ENCODE measurements around the gene LAP3.
"Not testable (repeated sequence)": the region's sequence is repeated elsewhere in the genome, so short reads cannot be mapped to it uniquely, and the experiment has no call there.

The LAP3 gene

GRCh38 chr4:17565846-17566245 is 11.2 kb upstream of the LAP3 start:
- no peak for DNase-seq

- no peak for DNase-seq
Observed at GRCh38 chr4:17567271-17567670, 9.7 kb upstream of the LAP3 start.

GRCh38 chr4:17574206-17574605 is 2.8 kb upstream of the LAP3 start:
- no peak for DNase-seq

GRCh38 chr4:17575177-17575576 is 1.8 kb upstream of the LAP3 start:
- DNase-seq, result not testable (repeated sequence)

- no peak for DNase-seq
Observed at GRCh38 chr4:17577665-17578481, 875 bp downstream of the LAP3 start.

- no peak for DNase-seq
Observed at GRCh38 chr4:17578482-17578891, 1.5 kb downstream of the LAP3 start.

GRCh38 chr4:17580969-17581368 is 4.0 kb downstream of the LAP3 start:
- DNase-seq, result no peak

- no peak for DNase-seq
Observed at GRCh38 chr4:17583276-17583675, 6.3 kb downstream of the LAP3 start.

- no peak for DNase-seq
Observed at GRCh38 chr4:17583941-17584340, 6.9 kb downstream of the LAP3 start.

GRCh38 chr4:17584521-17585213 is 7.7 kb downstream of the LAP3 start:
- no peak for DNase-seq

- no peak for DNase-seq
Observed at GRCh38 chr4:17587094-17587822, 10.3 kb downstream of the LAP3 start.

- no peak for DNase-seq
Observed at GRCh38 chr4:17589355-17589754, 12.4 kb downstream of the LAP3 start.

GRCh38 chr4:17595471-17596005 is 18.5 kb downstream of the LAP3 start:
- DNase-seq, result no peak

- DNase-seq, result no peak
Observed at GRCh38 chr4:17597517-17597916, 20.5 kb downstream of the LAP3 start.

- no peak for DNase-seq
Observed at GRCh38 chr4:17599826-17600225, 22.8 kb downstream of the LAP3 start.

- DNase-seq, result peak; percentile 2
Observed at GRCh38 chr4:17605236-17605635, 28.2 kb downstream of the LAP3 start.

- DNase-seq, result no peak
Observed at GRCh38 chr4:17613761-17614415, 36.9 kb downstream of the LAP3 start.

GRCh38 chr4:17614416-17615299 is 37.7 kb downstream of the LAP3 start, which contains the start of gene MED28:
Gene MED28 (plus strand): TSS chr4:17614641. CDS start chr4:17614655, 14 bp downstream.
- DNase-seq, result peak; percentile 74

GRCh38 chr4:17616283-17616682 is 39.3 kb downstream of the LAP3 start:
- no peak for DNase-seq

- DNase-seq, result no peak
Observed at GRCh38 chr4:17618926-17619325, 41.9 kb downstream of the LAP3 start.

- DNase-seq, result no peak
Observed at GRCh38 chr4:17619416-17620105, 42.6 kb downstream of the LAP3 start.
